H1 (cell line): Measurements from ENCODE around the gene LMX1B. TPM values are rescaled to one million over a fixed set of nuclear protein-coding genes. Genes with fewer than 3 reads are reported as not detected.

Experiments
- CBX8 ChIP-seq: fragments of 300-800, 300-1000 bp; sonication (generic); IDR thresholded peaks from 2 replicates; pipeline ENCODE4 v1.7.1; 2016; ENCODE audit warnings: low read depth, low read length, borderline replicate concordance
- MAFK ChIP-seq: IDR thresholded peaks from 2 replicates; pipeline ENCODE4 v1.6.1; 2012; ENCODE audit warnings: low read depth, mild to moderate bottlenecking, improper control_type of control experiment, low read length
- RNF2 ChIP-seq: fragments of 200-900, 300-1000 bp; sonication (generic); IDR thresholded peaks from 2 replicates; pipeline ENCODE4 v1.7.1; 2016; ENCODE audit warnings: borderline replicate concordance, low read depth, mild to moderate bottlenecking, antibody characterized with exemption, low read length; ENCODE audit not compliant: poor library complexity, severe bottlenecking; ENCODE audit errors: missing control alignments
- SP4 ChIP-seq: IDR thresholded peaks from 2 replicates; pipeline ENCODE4 v1.6.1; 2012; ENCODE audit warnings: low read length, inconsistent platforms
- polyA plus RNA-seq, 7 experiments: library from polyadenylated mRNA; depleted of rRNA in 3 of 7; stranded (reverse) in 5 of 7; unstranded in 2 of 7; fragments of >200 nt in 5 of 7; fragments of 200-250 nt in 2 of 7; gene quantifications; 1 replicate in 5 of 7; 2 replicates in 1 of 7; 4 replicates in 1 of 7; pipeline versions ENCODE4 v1.2.1 to v1.2.3, GENCODE V29; 2011 to 2013; ENCODE audit warnings: missing spikeins in 2 of 7, mixed read lengths in 2 of 7
- total RNA-seq: library from RNA; stranded (reverse); fragmentation: NEBNext Ultra II Directional; extraction: Animal tissue kit (Norgen Biotek cat#: 25700); gene quantifications from 2 replicates; pipeline ENCODE4 v1.2.1, GENCODE V29; 2021
- TF ChIP-seq, protein P1 (sequence below): IDR thresholded peaks from 2 replicates; pipeline ENCODE4 v1.6.1; 2011; ENCODE audit warnings: low read depth, mild to moderate bottlenecking, low read length; ENCODE audit not compliant: insufficient read depth
- TF ChIP-seq, protein P2 (sequence below): IDR thresholded peaks from 2 replicates; pipeline ENCODE4 v1.6.1; 2012; ENCODE audit warnings: low read length, inconsistent platforms

The LMX1B gene
- total and polyA plus RNA-seq, 2 of the 8 experiments (the other 6 are each of a cell fraction or from before 2014, with no cell fraction given): 0.09 to 0.37 TPM

DNA sequence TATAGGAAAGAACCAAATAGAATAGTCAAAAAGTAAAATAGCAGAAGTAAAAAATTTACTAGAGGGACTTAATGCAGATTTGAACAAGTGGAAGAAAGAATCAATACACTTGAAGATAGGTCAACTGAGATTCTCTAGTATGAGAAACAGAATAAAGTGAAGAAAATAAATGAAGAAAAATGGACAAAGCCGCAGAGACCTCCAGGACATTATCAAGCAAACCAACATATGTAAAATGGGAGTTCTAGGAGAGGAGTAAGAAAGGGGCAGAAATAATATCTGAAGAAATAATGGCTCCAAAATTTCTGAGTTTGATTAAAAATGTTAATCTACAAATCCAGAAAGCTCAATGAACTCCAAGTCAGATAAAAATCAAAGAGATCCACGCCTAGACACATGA is 121.1 kb downstream of the LMX1B start (continued):
- TF ChIP-seq, protein P1, sequence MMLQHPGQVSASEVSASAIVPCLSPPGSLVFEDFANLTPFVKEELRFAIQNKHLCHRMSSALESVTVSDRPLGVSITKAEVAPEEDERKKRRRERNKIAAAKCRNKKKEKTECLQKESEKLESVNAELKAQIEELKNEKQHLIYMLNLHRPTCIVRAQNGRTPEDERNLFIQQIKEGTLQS: no peak
- no peak for TF ChIP-seq SP4
- TF ChIP-seq, protein P2, sequence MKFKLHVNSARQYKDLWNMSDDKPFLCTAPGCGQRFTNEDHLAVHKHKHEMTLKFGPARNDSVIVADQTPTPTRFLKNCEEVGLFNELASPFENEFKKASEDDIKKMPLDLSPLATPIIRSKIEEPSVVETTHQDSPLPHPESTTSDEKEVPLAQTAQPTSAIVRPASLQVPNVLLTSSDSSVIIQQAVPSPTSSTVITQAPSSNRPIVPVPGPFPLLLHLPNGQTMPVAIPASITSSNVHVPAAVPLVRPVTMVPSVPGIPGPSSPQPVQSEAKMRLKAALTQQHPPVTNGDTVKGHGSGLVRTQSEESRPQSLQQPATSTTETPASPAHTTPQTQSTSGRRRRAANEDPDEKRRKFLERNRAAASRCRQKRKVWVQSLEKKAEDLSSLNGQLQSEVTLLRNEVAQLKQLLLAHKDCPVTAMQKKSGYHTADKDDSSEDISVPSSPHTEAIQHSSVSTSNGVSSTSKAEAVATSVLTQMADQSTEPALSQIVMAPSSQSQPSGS: no peak
- TF ChIP-seq MAFK: no peak
- no peak for TF ChIP-seq CBX8
- no peak for TF ChIP-seq RNF2
